Measurements from ENCODE around the gene HELLS. TPM values are rescaled to one million over a fixed set of nuclear protein-coding genes. Genes with fewer than 3 reads are reported as not detected.

Gene HELLS
- total RNA-seq, 2 donors from 2014 or later, result 3.5 to 4.9 TPM

GRCh38 chr10:94614558-94614957 lies 69.0 kb downstream of the HELLS start:
- Histone ChIP-seq H3K4me1 (ENCODE audit: control insufficient read depth in 1 of 2, low read depth in 2 of 2) (no peaks in the 10 kb centered on the region), H3K27ac (no peak overlapping the region), H3K27me3 (replicated peaks; ENCODE audit: insufficient read depth) (no peaks in the 10 kb centered on the region), H3K4me3 (no peak overlapping the region), H3K36me3 (no peaks in the 10 kb centered on the region), H3K9me3 (no peaks in the 10 kb centered on the region)
- ATAC-seq (ENCODE audit: insufficient number of reproducible peaks, low FRiP score, low read depth), result no peak
- TF ChIP-seq, protein P1, sequence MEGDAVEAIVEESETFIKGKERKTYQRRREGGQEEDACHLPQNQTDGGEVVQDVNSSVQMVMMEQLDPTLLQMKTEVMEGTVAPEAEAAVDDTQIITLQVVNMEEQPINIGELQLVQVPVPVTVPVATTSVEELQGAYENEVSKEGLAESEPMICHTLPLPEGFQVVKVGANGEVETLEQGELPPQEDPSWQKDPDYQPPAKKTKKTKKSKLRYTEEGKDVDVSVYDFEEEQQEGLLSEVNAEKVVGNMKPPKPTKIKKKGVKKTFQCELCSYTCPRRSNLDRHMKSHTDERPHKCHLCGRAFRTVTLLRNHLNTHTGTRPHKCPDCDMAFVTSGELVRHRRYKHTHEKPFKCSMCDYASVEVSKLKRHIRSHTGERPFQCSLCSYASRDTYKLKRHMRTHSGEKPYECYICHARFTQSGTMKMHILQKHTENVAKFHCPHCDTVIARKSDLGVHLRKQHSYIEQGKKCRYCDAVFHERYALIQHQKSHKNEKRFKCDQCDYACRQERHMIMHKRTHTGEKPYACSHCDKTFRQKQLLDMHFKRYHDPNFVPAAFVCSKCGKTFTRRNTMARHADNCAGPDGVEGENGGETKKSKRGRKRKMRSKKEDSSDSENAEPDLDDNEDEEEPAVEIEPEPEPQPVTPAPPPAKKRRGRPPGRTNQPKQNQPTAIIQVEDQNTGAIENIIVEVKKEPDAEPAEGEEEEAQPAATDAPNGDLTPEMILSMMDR (IDR thresholded peaks at IDR 0.05), result no peak
- no peak for DNase-seq (ENCODE audit: low spot score)

GRCh38 chr10:94617389-94617944 lies 71.9 kb downstream of the HELLS start:
- no peaks in the 10 kb centered on the region for H3K9me3 ChIP-seq
- ATAC-seq (ENCODE audit: insufficient number of reproducible peaks, low FRiP score, low read depth) (no peak), DNase-seq (ENCODE audit: low spot score) (no peak)
- TF ChIP-seq, protein P1 (IDR thresholded peaks at IDR 0.05), result no peak
- H3K4me1 ChIP-seq (ENCODE audit: control insufficient read depth in 1 of 2, low read depth in 2 of 2), result no peaks in the 10 kb centered on the region
- no peak overlapping the region for H3K4me3 ChIP-seq
- no peak overlapping the region for H3K27ac ChIP-seq
- no peaks in the 10 kb centered on the region for H3K36me3 ChIP-seq
- H3K27me3 ChIP-seq (replicated peaks; ENCODE audit: insufficient read depth), result no peaks in the 10 kb centered on the region

DNA sequence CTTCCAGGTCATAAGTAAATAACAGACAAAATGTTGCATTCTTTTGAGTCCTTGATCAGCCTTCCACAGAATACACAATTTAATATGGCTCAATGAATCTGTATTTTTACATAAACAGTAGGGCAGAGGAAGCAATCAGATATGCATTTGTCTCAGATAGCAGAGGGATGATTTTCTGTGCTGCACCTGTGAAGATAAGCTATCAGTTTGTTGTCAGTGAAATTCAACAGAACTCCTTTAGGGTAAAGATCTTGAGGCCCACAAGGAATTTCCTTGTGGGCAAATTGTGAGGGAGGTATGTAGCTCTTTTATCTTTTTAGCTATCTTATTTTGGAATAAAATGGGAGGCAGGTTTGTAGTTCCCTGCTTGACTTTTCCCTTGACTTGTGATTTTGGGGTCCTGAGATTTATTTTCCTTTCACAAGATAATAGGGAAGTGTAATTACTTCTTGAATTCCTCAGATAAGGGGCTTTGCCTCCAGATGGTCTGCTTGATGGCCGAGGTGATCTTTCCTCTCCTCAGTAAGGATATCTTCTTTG lies 77.1 kb downstream of the HELLS start:
- Histone ChIP-seq H3K4me3 (no peak overlapping the region), H3K36me3 (no peaks in the 10 kb centered on the region), H3K4me1 (ENCODE audit: control insufficient read depth in 1 of 2, low read depth in 2 of 2) (no peaks in the 10 kb centered on the region), H3K27me3 (replicated peaks; ENCODE audit: insufficient read depth) (no peaks in the 10 kb centered on the region), H3K27ac (no peak overlapping the region), H3K9me3 (no peaks in the 10 kb centered on the region)
- ATAC-seq (ENCODE audit: insufficient number of reproducible peaks, low FRiP score, low read depth) (no peak), DNase-seq (ENCODE audit: low spot score) (no peak)
- TF ChIP-seq, protein P1 (IDR thresholded peaks at IDR 0.05), result no peak

DNA sequence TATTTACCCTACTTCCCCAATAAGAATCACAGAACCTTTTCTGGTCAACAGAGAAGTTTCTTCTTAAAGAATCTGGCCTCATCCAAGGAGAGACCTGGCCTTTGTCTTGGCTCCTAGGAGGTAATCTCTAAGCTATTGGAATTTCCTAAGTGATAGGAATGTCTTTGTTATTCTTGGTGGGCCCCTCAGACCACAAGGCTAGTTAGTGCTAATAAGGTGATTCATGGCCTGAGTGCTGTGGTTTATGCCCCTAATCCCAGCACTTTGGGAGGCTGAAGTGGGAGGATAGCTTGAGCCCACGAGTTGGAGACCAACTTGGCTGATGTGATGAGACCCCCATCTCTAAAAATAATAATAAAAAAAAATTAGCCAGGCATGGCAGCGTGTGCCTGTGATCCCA lies 78.0 kb downstream of the HELLS start:
- no peaks in the 10 kb centered on the region for H3K4me1 ChIP-seq (ENCODE audit: control insufficient read depth in 1 of 2, low read depth in 2 of 2)
- H3K9me3 ChIP-seq, result no peaks in the 10 kb centered on the region
- no peak for ATAC-seq (ENCODE audit: insufficient number of reproducible peaks, low FRiP score, low read depth)
- no peak overlapping the region for H3K4me3 ChIP-seq
- no peak overlapping the region for H3K27ac ChIP-seq
- no peak for DNase-seq (ENCODE audit: low spot score)
- H3K27me3 ChIP-seq (replicated peaks; ENCODE audit: insufficient read depth), result no peaks in the 10 kb centered on the region
- TF ChIP-seq, protein P1 (IDR thresholded peaks at IDR 0.05), result no peak
- H3K36me3 ChIP-seq, result no peaks in the 10 kb centered on the region

DNA sequence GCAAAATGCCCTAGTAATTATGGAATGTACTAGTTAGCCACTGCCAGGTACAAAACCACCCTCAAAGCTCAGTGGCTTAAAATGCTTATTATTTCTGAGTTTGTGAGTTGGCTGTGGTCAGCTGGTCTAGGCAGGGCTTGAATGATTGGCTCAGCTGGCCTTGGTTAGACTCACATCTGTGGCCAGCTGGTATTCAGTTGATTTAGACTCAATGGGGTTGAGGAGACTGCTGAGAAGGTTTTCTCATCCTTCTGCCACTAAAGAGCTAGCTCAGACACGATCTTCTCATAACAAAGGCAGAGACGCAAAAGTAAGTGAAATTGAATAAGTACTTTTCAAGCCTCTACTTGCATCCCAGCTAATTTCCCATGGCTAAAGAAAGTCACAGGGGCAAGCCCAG lies 80.9 kb downstream of the HELLS start:
- no peak for ATAC-seq (ENCODE audit: insufficient number of reproducible peaks, low FRiP score, low read depth)

More for the DNA sequence above, 80.9 kb downstream of the HELLS start:
- Histone ChIP-seq H3K27ac (no peak overlapping the region), H3K36me3 (no peaks in the 10 kb centered on the region), H3K4me1 (ENCODE audit: control insufficient read depth in 1 of 2, low read depth in 2 of 2) (no peaks in the 10 kb centered on the region), H3K9me3 (no peaks in the 10 kb centered on the region), H3K4me3 (no peak overlapping the region), H3K27me3 (replicated peaks; ENCODE audit: insufficient read depth) (no peaks in the 10 kb centered on the region)
- TF ChIP-seq, protein P1 (IDR thresholded peaks at IDR 0.05), result no peak
- no peak for DNase-seq (ENCODE audit: low spot score)
